ENCODE data around the gene NAXE. TPM values are rescaled to one million over a fixed set of nuclear protein-coding genes. Genes with fewer than 3 reads are reported as not detected.

The NAXE gene
- total RNA-seq, 1 experiment from 2014 or later: 96.6 TPM

DNA sequence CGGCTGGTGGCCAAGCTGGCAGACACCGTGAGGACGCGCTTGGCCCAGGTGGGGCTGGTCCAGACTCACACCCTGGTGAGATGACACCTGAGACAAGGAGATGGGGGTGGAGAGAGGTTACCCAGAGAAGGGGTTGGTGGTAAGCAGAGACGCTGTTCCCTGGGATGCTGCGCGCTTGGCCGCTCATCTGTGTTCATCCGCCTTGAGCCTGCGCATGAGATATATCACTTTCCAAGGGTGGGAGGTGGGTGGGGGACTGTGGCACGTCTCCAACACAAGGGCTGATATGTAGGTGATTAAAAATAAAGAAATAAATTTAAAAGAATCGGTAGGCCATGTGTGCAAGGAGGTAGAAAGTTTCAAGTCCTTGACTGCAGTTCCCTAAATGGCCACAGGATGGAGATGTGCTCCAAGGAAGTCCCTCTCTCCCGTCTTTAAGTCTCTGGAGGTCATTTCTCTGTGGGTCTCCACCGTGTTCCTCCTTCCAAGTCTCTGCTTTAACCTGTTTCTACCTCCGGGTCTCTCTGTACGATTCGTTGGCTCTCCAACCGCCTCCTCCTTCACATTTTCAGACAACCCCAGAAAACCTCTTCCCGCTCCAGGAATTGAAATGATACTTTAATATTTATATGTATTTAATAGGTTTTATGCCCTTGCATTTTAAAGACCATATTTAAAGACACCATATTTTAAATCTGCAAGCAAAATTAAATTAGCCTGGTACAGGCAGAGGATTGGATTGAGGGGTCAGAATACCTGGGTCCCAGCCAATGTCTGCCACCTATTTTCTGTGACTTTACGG, 7.6 kb upstream of the NAXE start:
- Histone ChIP-seq H3K9ac (ENCODE audit: extremely low read depth, insufficient read length, low read length) (no peak overlapping the region), H2BK15ac (ENCODE audit: low read depth, low read length) (no peak overlapping the region), H3K27me3 (ENCODE audit: insufficient read depth, low read length) (no peaks in the 10 kb centered on the region; the same call in 1 of the 2 replicates), H3K4ac (ENCODE audit: low read depth, low read length) (no peak overlapping the region), H2BK12ac (ENCODE audit: insufficient read length, low read depth, low read length) (no peak overlapping the region), H2AK5ac (ENCODE audit: insufficient read length, low read length) (no peak overlapping the region), H3K27ac (ENCODE audit: insufficient read length, low read depth, low read length) (no peak overlapping the region), H2BK20ac (ENCODE audit: low read depth, low read length, poor library complexity, severe bottlenecking) (no peak overlapping the region), H3K14ac (ENCODE audit: insufficient read depth, low read length) (no peak overlapping the region), H3K79me2 (ENCODE audit: insufficient read depth, low read length) (no peaks in the 10 kb centered on the region), H2BK5ac (ENCODE audit: insufficient read length, low read length) (no peak overlapping the region), H3K18ac (ENCODE audit: insufficient read length, low read depth, low read length) (peak overlapping the region; percentile 13), H3K23ac (ENCODE audit: insufficient read length, low read depth, low read length) (no peak overlapping the region), H2AFZ (ENCODE audit: low read length) (no peak overlapping the region), H4K8ac (replicated peaks; ENCODE audit: insufficient read length, low read depth, low read length) (no peak overlapping the region), H3T11ph (ENCODE audit: low read length) (no peak overlapping the region), H3K4me2 (ENCODE audit: insufficient read depth, insufficient read length, low read length) (peak overlapping the region; percentile 15), H3K9me3 (ENCODE audit: control insufficient read depth, low read depth, low read length) (no peaks in the 10 kb centered on the region), H3K79me1 (ENCODE audit: insufficient read depth, low read depth, low read length, poor library complexity, severe bottlenecking) (no peaks in the 10 kb centered on the region), H3K4me1 (ENCODE audit: insufficient read depth, low read length) (no peaks in the 10 kb centered on the region; the same call in 1 of the 2 replicates), H2BK120ac (ENCODE audit: low read depth, low read length, poor library complexity, severe bottlenecking) (no peak overlapping the region), H4K5ac (ENCODE audit: insufficient read length, low read depth, low read length) (no peak overlapping the region), H3K56ac (ENCODE audit: insufficient read length, low read depth, low read length) (no peak overlapping the region), H3K23me2 (ENCODE audit: insufficient read length, low read depth, low read length, poor library complexity, severe bottlenecking) (no peaks in the 10 kb centered on the region), H4K91ac (ENCODE audit: insufficient read length, low read depth, low read length) (no peak overlapping the region), H4K20me1 (ENCODE audit: control insufficient read depth, insufficient read depth, insufficient read length) (no peaks in the 10 kb centered on the region)
- DNase-seq: peak; percentile 85
- no CpG with 5 or more reads among the region's 20 CpGs for WGBS (ENCODE audit: extremely low coverage, insufficient read length, low lambda C conversion rate)
- peak; percentile 96 for TF ChIP-seq CTCF (conservative IDR thresholded peaks at IDR 0.05)
- peak overlapping the region; percentile 34 to 65; a peak in 2 of 5 replicates for H3K4me3 Mint-ChIP-seq
- H3K27me3 Mint-ChIP-seq (ENCODE audit: low read depth): 0 out of 2 replicates have a peak, but pooled peaks cover 2% of the 10 kb centered on the region
- H3K4me1 Mint-ChIP-seq: peaks cover 19% of the 10 kb centered on the region in 2 experiments
- peak overlapping the region in 1 of 3 experiments; percentile 92; a peak in 2 of 7 replicates for H3K27ac Mint-ChIP-seq
- no peaks in the 10 kb centered on the region for H3K9me3 Mint-ChIP-seq
- H3K36me3 Mint-ChIP-seq (ENCODE audit: insufficient read depth in 1 of 3, low read depth in 3 of 3): no peaks in the 10 kb centered on the region

All from H9 (cell line).